Measurements from ENCODE around the gene CACNA1C. TPM values are rescaled to one million over a fixed set of nuclear protein-coding genes. Genes with fewer than 3 reads are reported as not detected.

Gene CACNA1C
- total and polyA plus RNA-seq, 2 of the 4 experiments (the other 2 are of a cell fraction), result 1.6 to 2.6 TPM

GRCh38 chr12:2268471-2269286 is 215.9 kb downstream of the CACNA1C start:
- peak overlapping the region; percentile 81 for H3K18ac ChIP-seq (ENCODE audit: low read depth, low read length)
- H4K91ac ChIP-seq (ENCODE audit: insufficient read depth, low read depth, low read length), result peak overlapping the region; percentile 96
- no peak overlapping the region for H3K9ac ChIP-seq (ENCODE audit: low read depth, low read length)
- H3K27ac ChIP-seq (ENCODE audit: insufficient read depth, low read length), result peak overlapping the region; percentile 32
- dilution Hi-C loops (cut with HindIII; ENCODE audit: low sequenced_read_pairs, unreplicated experiment), result no loop called here
- 88% methylated on average over 5 of the region's 18 CpGs; no CpG with 5 or more reads in 1 of the 2 experiments for WGBS, 2 experiments (ENCODE audit: extremely low coverage in 2 of 2, insufficient read length in 1 of 2)
- H3K56ac ChIP-seq (ENCODE audit: extremely low read depth, insufficient read depth, low read length), result peak overlapping the region; percentile 71
- H3K23ac ChIP-seq (ENCODE audit: low read depth, low read length), result peak overlapping the region; percentile 84
- peak overlapping the region; percentile 84 for H2AFZ ChIP-seq (replicated peaks; ENCODE audit: low read length, poor library complexity)
- peaks cover 12 to 42% of the 10 kb centered on the region in 2 experiments; a peak in 3 of 4 replicates for H3K79me1 ChIP-seq (ENCODE audit: low read depth in 1 of 2, low read length in 2 of 2)
- no peak overlapping the region for H3K4me3 ChIP-seq (ENCODE audit: insufficient read depth, low read depth, low read length)
- H4K20me1 ChIP-seq (ENCODE audit: insufficient read depth, low read length), result no peaks in the 10 kb centered on the region
- peak; percentile 6 for ATAC-seq (ENCODE audit: low read depth)
- H2BK15ac ChIP-seq (ENCODE audit: low read depth, low read length), result peak overlapping the region; percentile 92
- peak overlapping the region; percentile 43 to 93 for H4K8ac ChIP-seq (ENCODE audit: low read depth in 2 of 2, low read length in 2 of 2)
- H3K27me3 ChIP-seq (ENCODE audit: control insufficient read depth, insufficient read depth, low read length), result no peaks in the 10 kb centered on the region
- H3K14ac ChIP-seq (replicated peaks; ENCODE audit: low read depth, low read length), result peak overlapping the region; percentile 88
- peaks cover 47% of the 10 kb centered on the region for H3K4me1 ChIP-seq (ENCODE audit: control insufficient read depth, insufficient read depth, low read length)
- in situ Hi-C loops (cut with MboI; ENCODE audit: low sequenced_read_pairs), result no loop called here
- H2AK9ac ChIP-seq (replicated peaks; ENCODE audit: low read depth, low read length, poor library complexity), result peak overlapping the region; percentile 56
- H2BK20ac ChIP-seq (ENCODE audit: low read depth, low read length), result peak overlapping the region; percentile 98
- BruUV-seq (replicated peaks), result no TSS peak
- peak overlapping the region; percentile 27; the same call in 1 of the 2 replicates for H3K4me2 ChIP-seq (ENCODE audit: low read depth, low read length)
- CTCF ChIA-PET, result no interaction called here
- H2BK5ac ChIP-seq (ENCODE audit: low read depth, low read length, poor library complexity, severe bottlenecking), result peak overlapping the region; percentile 94
- H3K36me3 ChIP-seq (ENCODE audit: control insufficient read depth, insufficient read depth, low read length), result no peaks in the 10 kb centered on the region
- no peaks in the 10 kb centered on the region for H3K9me3 ChIP-seq (ENCODE audit: control insufficient read depth, insufficient read depth, low read length)
- H2AK5ac ChIP-seq (ENCODE audit: low read depth, low read length), result peak overlapping the region; percentile 90
- H2BK120ac ChIP-seq (ENCODE audit: low read depth, low read length), result peak overlapping the region; percentile 99
- peak overlapping the region; percentile 97 for H3K4ac ChIP-seq (ENCODE audit: low read depth, low read length)
- H3K9me1 ChIP-seq (ENCODE audit: insufficient read depth, low read length), result peaks cover 49% of the 10 kb centered on the region
- peak overlapping the region; percentile 70 for H4K5ac ChIP-seq (ENCODE audit: low read depth, low read length)
- intact Hi-C loops (cut with micrococcal nuclease), result loop anchor here (5.0 kb wide), 1 partner anchor 86 kb away; no protein-coding TSS in a partner anchor
- DNase-seq, result peak; percentile 81
- POLR2A ChIA-PET (ENCODE audit: unreplicated experiment), result no interaction called here
- TF ChIP-seq RAD21 (IDR thresholded peaks at IDR 0.05; ENCODE audit: low read length) (no peak), MXI1 (IDR thresholded peaks at IDR 0.05; ENCODE audit: borderline replicate concordance, low read depth, low read length) (0 out of 2 replicates have a peak, but pooled peaks have one; percentile 16), NFE2L2 (IDR thresholded peaks at IDR 0.05; ENCODE audit: low read depth, low read length) (no peak), MAFK (IDR thresholded peaks at IDR 0.05; ENCODE audit: low read depth, low read length) (0 out of 2 replicates have a peak, but pooled peaks have one; percentile 23), BHLHE40 (IDR thresholded peaks at IDR 0.05; ENCODE audit: low read depth, low read length) (peak; percentile 50), CHD1 (IDR thresholded peaks at IDR 0.05; ENCODE audit: low read depth, low read length) (no peak), FOS (IDR thresholded peaks at IDR 0.05; ENCODE audit: low read depth, low read length) (0 out of 2 replicates have a peak, but pooled peaks have one; percentile 6), USF2 (IDR thresholded peaks at IDR 0.05; ENCODE audit: low read depth, low read length) (no peak), ELK1 (IDR thresholded peaks at IDR 0.05; ENCODE audit: borderline replicate concordance, low read depth, low read length) (no peak), RCOR1 (IDR thresholded peaks at IDR 0.05; ENCODE audit: insufficient replicate concordance, low read length) (peak; percentile 64), CEBPB (IDR thresholded peaks at IDR 0.05; ENCODE audit: low read depth, low read length) (peak; percentile 37; the same call in 1 of the 2 replicates), CTCF (conservative IDR thresholded peaks at IDR 0.05; ENCODE audit: low read depth, low read length) (no peak), MAZ (IDR thresholded peaks at IDR 0.05; ENCODE audit: borderline replicate concordance, low read depth, low read length) (peak; percentile 19; the same call in 1 of the 2 replicates), POLR2A (IDR thresholded peaks at IDR 0.05; ENCODE audit: low read depth, low read length) (no peak)

All from IMR-90 (cell line).